Rectal smooth muscle tissue (tissue), 1 donor: ENCODE data around the gene CUL9.
A peak's percentile ranks its signal among the peaks of the same experiment; 100 is the strongest.

Experiments used
- H3K27ac ChIP-seq: one replicate; pipeline ENCODE4 v1.7.0; 2013; ENCODE audit warnings: low read depth, low read length, inconsistent platforms
- H3K27me3 ChIP-seq: one replicate; pipeline ENCODE4 v1.7.0; 2013; ENCODE audit warnings: low read length; ENCODE audit not compliant: control insufficient read depth, insufficient read depth
- H3K36me3 ChIP-seq: one replicate; pipeline ENCODE4 v1.7.0; 2013; ENCODE audit warnings: low read length; ENCODE audit not compliant: control insufficient read depth, insufficient read depth
- H3K4me1 ChIP-seq: one replicate; pipeline ENCODE4 v1.7.0; 2013; ENCODE audit warnings: low read length; ENCODE audit not compliant: control insufficient read depth, insufficient read depth
- H3K4me3 ChIP-seq: one replicate; pipeline ENCODE4 v1.7.0; 2013; ENCODE audit warnings: low read length
- H3K9ac ChIP-seq: one replicate; pipeline ENCODE4 v1.7.0; 2013; ENCODE audit warnings: low read length

CUL9 gene

DNA sequence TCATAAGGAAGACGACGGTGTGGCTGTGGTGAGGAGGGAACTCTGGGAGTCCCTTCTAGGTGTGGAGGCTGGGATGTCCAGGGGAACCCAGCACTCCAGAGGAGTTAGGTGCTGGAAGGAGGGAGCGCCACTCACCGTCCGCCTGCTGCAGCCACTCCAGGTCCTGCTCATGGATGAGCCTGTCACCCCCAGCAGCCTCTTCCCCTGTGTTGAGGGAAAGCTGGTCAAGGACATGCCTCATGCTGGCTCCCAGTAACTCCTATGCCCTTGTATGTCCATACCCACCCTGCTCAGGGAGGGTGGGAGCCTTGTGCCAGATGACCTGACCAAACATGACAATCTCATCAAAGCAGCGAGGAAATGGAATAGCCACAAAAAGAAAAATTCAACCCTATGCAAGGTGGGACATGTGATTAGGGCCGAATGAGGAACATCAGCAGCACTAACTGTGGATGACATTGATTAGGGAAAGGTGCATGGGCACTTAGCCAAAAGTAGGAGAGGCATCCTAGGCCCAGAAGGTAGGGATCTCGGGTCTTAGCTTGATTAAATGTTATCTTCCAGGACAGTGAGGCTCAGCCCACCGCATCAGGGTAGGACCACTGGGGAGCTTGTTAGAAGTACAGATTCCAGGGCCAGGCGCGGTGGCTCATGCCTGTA lies 44.3 kb downstream of the CUL9 start:
- no peak overlapping the region for H3K4me3 ChIP-seq
- H3K27ac ChIP-seq, result no peak overlapping the region
- peaks cover 9% of the 10 kb centered on the region for H3K36me3 ChIP-seq
- H3K9ac ChIP-seq, result no peak overlapping the region
- H3K27me3 ChIP-seq, result no peaks in the 10 kb centered on the region
- no peaks in the 10 kb centered on the region for H3K4me1 ChIP-seq

DNA sequence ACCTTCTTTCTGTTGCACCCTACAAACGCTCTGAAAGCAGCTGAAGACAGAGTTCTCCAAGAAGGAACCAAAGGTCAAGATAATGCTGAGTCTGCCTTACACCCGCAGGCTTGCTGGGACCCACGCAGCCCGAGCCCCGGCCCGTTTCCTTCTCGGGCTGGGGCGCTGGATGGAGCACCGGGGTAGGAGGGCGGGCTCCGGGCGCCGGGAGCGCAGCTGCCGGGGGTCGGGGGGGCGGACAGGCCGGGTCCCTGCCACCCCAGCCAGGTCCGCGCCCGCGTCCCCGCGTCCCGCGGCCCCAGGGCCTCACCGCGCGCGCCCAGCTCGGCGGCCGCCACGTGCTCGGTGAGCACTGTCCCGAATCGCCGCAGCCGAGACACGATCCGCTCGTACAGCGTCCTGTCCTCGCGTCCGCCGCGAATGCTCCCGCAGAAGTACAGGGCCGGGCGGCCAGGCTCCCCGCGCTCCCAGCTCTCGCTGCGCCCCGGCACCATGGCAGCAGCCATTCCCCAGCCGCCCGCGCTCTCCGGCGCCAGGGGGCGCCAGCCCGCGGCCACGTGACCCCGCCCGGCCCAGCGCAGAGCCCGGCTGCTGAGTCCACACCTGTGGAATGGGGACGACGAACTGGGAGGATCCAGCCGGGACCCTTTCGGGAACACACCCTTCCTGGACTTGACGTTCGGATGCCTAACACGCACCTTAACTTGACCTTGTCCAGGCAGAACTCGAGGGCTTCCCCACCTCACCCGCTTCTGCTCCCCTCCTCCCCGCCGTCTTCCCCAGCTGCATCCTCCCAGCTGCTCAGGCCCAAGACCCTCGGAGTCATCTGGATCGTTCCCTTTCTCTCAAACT lies 47.2 kb downstream of the CUL9 start, which contains the start of gene DNPH1:
TSS of gene DNPH1 (minus strand) at position 531 of the 852 bp plus-strand sequence. CDS start at position 506, 25 bp downstream.
- no peak within 1 kb of the TSS for H3K27ac ChIP-seq

DNA sequence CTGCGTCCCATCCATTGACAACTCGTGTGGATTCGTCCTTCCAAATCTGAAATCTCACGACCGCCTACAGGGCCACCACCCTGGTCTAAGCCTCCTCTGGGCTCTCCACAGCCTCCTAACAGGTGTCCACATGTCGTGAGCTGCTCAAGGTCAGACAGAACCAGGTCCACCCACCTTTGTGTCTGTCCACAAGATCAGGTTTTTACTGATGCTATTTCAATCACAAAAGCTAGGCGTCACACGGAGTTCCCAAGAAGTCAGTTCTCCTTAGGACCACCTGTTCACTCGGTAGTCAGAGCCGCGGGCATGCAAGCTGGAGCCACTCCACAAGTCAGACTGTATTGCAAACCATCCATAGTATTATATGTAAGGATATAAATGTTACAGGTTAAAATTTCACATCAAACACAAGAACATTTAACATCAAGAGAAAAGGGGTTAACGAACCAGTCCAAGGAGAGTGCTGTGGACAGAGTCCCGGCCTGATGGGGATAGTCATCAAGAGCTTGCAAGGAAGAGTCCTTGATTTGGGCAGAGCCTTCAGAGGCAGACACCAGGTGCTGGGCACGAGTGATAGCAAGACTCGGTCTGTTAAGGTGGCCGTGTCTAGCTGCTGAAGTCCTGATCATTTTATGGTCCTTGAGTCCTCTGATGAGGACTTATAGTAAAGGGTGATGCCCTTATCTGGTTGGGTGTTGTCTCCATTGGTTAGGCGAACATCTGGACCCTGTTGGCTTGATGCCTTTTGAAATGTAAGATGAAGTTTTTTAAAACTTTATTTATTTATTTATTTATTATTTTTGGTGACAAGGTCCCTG lies 48.0 kb downstream of the CUL9 start:
- Histone ChIP-seq H3K4me1 (no peaks in the 10 kb centered on the region), H3K27me3 (no peaks in the 10 kb centered on the region), H3K9ac (no peak overlapping the region), H3K27ac (no peak overlapping the region), H3K36me3 (no peaks in the 10 kb centered on the region), H3K4me3 (peak overlapping the region; percentile 74)

More for the DNA sequence above, 47.2 kb downstream of the CUL9 start, which contains the start of gene DNPH1:
- Histone ChIP-seq H3K36me3 (peaks cover 3% of the 10 kb centered on the region), H3K4me3 (peak within 1 kb of the TSS; percentile 74), H3K4me1 (no peaks in the 10 kb centered on the region), H3K27me3 (no peaks in the 10 kb centered on the region), H3K9ac (peak within 1 kb of the TSS; percentile 63)

DNA sequence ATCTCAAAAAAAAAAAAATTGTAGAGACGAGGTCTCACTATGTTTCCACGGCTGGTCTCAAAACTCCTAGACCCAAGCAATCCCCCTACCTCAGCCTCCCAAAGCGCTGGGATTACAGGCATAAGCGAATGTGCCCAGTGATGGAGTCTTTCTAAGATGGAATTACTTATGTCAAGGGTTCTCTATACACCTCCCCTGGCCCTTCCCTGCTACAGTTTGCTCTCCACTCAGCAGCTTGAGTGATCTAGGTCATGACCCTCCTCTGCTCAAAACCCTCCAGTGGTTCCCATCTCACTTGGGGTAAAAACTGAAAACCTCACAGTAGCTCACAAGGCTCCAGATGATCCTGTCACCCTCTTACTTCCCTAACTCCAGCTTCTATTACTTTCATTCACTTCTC lies 49.1 kb downstream of the CUL9 start:
- Histone ChIP-seq H3K4me1 (no peaks in the 10 kb centered on the region), H3K4me3 (no peak overlapping the region), H3K9ac (no peak overlapping the region), H3K27ac (no peak overlapping the region), H3K36me3 (no peaks in the 10 kb centered on the region), H3K27me3 (no peaks in the 10 kb centered on the region)

DNA sequence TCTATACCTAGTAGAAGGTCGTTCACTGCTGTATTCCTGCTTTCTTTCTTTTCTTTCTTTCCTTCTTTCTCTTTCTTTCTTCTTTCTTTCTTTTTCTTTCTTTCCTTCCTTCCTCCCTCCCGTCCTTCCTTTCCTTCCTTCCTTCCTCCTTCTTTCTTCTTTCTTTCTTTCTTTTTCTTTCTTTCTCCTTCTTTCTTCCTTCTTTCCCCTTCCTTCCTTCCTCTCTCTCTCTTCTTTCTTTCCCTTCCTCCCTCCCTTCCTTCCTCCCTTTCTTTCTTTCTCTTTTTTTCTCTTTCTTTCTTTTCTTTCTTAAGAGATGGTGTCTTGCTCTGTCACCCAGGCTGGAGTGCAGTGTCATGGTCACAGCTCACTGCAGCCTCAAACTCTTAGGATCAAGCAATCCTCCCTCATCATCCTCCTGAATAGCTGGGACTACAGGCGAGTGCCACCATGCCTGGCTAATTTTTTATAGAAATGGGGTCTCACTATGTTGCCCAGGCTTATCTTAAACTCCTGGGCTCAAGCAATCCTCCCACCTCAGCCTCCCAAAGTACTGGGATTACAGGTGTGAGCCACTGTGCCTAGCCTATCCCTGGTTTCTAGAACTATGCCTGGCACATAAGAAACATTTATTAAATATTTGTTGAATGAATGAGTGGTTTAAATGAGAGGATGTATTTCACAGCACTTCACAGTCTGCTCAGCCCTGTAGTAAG lies 49.9 kb downstream of the CUL9 start:
- no peaks in the 10 kb centered on the region for H3K4me1 ChIP-seq

DNA sequence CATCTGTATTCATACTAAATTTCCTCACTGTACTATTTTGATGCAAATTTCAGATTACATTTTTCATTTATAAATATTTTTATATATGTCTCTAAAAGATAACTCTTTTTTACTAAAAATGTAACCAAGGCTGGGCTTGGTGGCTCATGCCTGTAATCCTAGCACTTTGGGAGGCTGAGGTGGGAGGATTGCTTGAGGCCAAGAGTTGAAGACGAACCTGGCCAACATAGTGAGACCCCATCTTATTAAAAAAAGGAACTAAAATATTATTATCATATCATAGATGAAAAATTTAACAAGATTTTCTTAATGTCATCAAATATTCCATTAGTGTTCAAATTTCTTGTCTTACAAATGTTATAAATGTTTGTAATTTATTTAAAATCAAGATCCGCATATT lies 53.8 kb downstream of the CUL9 start:
- Histone ChIP-seq H3K27ac (no peak overlapping the region), H3K4me1 (no peaks in the 10 kb centered on the region), H3K4me3 (no peak overlapping the region), H3K36me3 (no peaks in the 10 kb centered on the region), H3K9ac (no peak overlapping the region), H3K27me3 (no peaks in the 10 kb centered on the region)

More for the DNA sequence above, 49.9 kb downstream of the CUL9 start:
- no peaks in the 10 kb centered on the region for H3K27me3 ChIP-seq
- no peak overlapping the region for H3K27ac ChIP-seq
- no peaks in the 10 kb centered on the region for H3K36me3 ChIP-seq
- H3K9ac ChIP-seq, result no peak overlapping the region
- no peak overlapping the region for H3K4me3 ChIP-seq

DNA sequence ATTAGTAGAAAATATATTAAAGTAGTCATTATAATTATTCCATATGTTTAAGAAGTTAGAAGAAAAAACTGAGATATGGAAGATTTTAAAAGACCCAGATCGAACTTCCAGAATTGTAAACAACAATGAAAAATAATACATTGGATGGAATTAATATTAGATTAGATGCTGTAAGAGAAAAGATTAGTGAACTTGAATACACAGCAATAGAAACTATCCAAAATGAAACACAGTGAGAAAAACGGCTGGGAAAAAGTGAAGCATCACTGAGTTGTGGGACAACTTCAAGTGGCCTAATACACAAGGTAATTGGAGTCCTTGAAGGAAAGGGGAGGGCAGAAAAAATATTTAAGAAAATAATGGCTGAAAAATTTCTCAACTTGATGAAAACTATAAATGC lies 57.1 kb downstream of the CUL9 start:
- Histone ChIP-seq H3K4me3 (no peak overlapping the region), H3K4me1 (no peaks in the 10 kb centered on the region), H3K27me3 (peaks cover 11% of the 10 kb centered on the region), H3K36me3 (no peaks in the 10 kb centered on the region), H3K9ac (no peak overlapping the region), H3K27ac (no peak overlapping the region)

DNA sequence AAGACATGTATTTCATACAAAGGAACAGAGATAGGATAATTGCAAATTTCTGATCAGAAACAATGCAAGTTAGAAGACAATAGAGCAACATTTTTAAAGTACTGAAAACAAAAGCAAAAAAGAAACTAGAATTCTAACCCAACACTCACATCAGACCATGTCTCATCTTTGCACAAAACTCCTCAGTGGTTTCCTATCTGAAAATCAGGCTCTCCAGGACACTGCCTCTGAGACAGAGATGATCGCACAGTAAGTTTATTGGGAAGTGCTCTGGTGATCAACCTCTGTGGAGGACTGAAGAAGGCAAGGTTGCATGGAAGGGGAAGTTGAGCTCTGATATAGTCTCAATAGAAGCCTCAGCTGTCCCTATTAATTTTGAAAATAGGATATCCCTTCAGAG lies 59.0 kb downstream of the CUL9 start:
- no peak overlapping the region for H3K9ac ChIP-seq
- peaks cover 18% of the 10 kb centered on the region for H3K27me3 ChIP-seq
- no peaks in the 10 kb centered on the region for H3K36me3 ChIP-seq
- H3K4me3 ChIP-seq, result no peak overlapping the region
- no peak overlapping the region for H3K27ac ChIP-seq
- no peaks in the 10 kb centered on the region for H3K4me1 ChIP-seq

DNA sequence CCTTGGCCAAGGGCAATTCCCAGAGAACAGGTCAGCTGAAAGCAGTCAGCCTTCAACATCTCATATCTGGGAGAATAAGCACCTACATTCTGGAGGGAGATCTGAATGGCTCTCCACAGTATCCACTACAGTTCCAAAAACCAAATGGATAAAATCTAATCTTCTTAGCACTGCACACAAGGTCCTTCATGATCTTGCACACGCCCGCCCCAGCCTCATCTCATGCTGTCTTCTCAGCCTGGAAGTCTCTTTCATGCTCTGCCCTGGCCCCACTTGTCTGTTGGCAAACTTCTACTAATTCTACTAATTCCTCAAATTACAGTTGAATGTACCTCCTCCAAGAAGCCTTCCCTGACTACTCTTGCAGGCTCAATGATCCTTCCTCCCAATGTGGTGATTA lies 59.5 kb downstream of the CUL9 start:
- H3K27me3 ChIP-seq, result peaks cover 18% of the 10 kb centered on the region
- H3K27ac ChIP-seq, result no peak overlapping the region
- H3K9ac ChIP-seq, result no peak overlapping the region
- H3K36me3 ChIP-seq, result no peaks in the 10 kb centered on the region
- no peak overlapping the region for H3K4me3 ChIP-seq
- H3K4me1 ChIP-seq, result no peaks in the 10 kb centered on the region

DNA sequence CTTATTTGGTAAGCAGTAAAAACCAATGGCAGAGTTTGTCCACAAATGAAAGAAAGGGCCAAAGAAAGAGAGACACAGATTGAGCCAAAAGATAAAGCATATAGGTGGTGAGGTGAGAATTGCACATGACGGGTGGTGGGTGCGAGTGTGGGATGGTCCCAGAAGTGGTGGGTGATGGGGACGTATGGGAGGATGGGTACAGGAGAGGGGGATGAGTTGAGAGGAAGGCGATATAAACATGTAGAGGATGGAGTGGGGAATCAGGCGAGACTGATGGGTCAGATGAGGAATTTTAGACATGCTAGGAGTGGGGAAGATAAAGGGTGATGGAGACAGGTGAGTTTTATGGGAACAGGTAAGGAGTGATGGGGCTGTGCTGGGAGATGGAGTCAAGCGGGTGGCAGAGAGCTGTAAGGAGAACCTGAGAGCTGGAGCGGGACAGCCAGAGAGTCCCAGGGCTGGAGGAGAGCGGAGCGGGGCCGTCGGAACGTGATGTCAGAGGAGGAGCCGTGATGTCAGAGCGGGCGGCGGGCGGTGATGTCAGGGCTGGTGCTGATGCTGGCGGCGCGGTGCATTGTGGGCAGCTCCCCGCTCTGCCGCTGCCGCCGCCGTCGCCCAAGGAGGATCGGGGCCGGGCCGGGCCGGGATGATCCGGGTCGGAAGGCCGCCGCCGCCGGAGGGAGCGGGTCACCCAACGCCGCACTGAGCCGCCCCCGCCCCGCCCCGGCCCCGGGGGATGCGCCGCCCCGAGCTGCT lies 61.1 kb downstream of the CUL9 start, which contains the start of gene TTBK1:
TSS of gene TTBK1 (plus strand) at position 574 of the 756 bp plus-strand sequence. CDS start 3,180 bp downstream, outside the sequence.
- Histone ChIP-seq H3K4me3 (no peak within 1 kb of the TSS), H3K36me3 (no peaks in the 10 kb centered on the region), H3K27ac (no peak within 1 kb of the TSS), H3K4me1 (no peaks in the 10 kb centered on the region), H3K27me3 (peaks cover 22% of the 10 kb centered on the region), H3K9ac (no peak within 1 kb of the TSS)

DNA sequence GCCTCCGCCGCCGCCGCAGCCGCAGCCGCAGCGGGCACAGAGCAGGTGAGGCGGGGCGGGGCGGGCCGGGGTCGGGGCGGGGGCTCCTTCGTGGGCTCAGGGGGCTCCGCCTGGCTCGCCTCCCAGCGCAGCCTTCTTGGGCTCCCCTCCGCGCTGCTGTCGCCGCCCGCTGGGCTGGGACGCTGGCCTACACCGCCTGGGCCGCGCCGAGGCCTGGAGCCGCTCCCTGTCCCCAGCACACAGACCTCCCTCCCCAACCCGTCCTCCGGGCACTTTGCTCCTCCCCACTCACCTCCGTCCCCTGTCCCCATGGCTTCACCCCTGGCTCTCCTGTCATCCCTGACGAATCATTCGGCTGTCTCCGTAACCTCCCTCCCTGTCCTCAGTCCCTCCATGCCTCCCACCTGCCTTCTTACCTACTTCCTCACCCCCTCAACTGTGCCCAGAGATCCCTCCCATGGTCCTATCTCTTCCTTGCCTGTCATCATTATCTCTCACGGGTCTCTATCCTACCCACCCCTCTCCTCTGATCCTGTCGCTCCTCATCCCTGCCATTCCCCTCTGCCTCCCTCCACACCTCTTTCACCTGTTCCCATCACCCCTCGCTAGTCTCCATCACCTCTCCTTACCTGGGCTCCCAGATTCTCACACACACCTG lies 61.8 kb downstream of the CUL9 start:
- Histone ChIP-seq H3K9ac (no peak overlapping the region), H3K27me3 (peaks cover 22% of the 10 kb centered on the region), H3K36me3 (no peaks in the 10 kb centered on the region), H3K27ac (no peak overlapping the region), H3K4me3 (no peak overlapping the region), H3K4me1 (no peaks in the 10 kb centered on the region)
